ENCODE measurements around the gene C22orf31. TPM values are rescaled to one million over a fixed set of nuclear protein-coding genes. Genes with fewer than 3 reads are reported as not detected.

C22orf31 gene
- total RNA-seq, 1 experiment from 2014 or later, result not detected

DNA sequence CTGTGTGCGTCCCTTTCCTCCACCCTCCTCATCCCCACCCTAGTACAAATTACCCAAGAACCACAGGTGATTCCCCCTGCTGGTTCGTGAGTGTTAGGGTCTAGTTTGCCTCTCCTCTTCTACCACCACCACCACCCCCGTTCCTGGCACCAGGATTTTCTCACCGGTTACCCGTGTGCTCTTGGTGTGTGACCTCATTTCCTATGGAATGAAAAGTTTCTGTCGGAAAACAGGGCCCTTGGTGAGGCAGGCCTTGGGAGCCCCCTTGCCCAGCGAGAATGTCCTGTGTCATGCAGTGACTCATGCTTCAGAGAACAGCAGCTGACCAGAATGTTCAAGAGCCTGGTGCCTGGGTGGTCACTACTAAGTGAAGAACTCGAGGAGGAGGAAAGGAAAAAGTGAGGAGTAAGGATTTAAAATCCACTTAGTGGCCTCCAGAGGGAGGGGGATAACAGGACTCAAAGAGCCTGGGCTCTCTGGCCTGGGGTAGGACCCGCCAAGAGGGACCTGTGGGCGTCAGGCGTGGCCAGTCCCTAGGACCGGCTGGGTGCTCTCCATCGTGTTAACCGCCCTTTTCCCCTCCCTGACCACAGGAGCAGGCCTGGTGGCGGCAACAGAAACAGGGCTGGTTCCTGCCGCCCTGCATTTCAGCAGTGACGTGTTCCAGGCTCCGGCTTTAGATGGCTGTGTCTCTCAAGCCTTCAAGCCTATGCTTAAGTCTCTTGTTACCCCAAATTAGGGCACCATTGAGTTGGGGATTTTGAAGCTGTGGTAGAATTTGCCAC is 30.2 kb downstream of the C22orf31 start:
- Histone ChIP-seq H3K4me2 (ENCODE audit: low read depth, low read length, poor library complexity, severe bottlenecking) (no peak overlapping the region), H3K27ac (ENCODE audit: low read length) (no peak overlapping the region)
- no peak for DNase-seq

GRCh38 chr22:29030618-29031226 is 30.9 kb downstream of the C22orf31 start:
- Histone ChIP-seq H2AFZ (ENCODE audit: low read length) (no peak overlapping the region), H3K36me3 (ENCODE audit: insufficient read depth, low read length) (no peaks in the 10 kb centered on the region), H3K9me3 (ENCODE audit: low read length) (no peaks in the 10 kb centered on the region), H3K4me1 (ENCODE audit: low read length) (no peaks in the 10 kb centered on the region), H3K4me2 (ENCODE audit: low read depth, low read length, poor library complexity, severe bottlenecking) (no peak overlapping the region), H4K20me1 (ENCODE audit: insufficient read depth, low read depth, low read length) (no peaks in the 10 kb centered on the region), H3K9ac (ENCODE audit: low read length) (no peak overlapping the region), H3K9me2 (replicated peaks; ENCODE audit: insufficient read depth, low read length) (no peaks in the 10 kb centered on the region), H3K79me2 (ENCODE audit: low read length) (no peaks in the 10 kb centered on the region), H3K4me3 (ENCODE audit: low read length) (no peak overlapping the region), H3K27ac (ENCODE audit: low read length) (no peak overlapping the region), H3K27me3 (ENCODE audit: low read length) (no peaks in the 10 kb centered on the region)
- no peak for DNase-seq

More for the DNA sequence above, 30.2 kb downstream of the C22orf31 start:
- Histone ChIP-seq H3K36me3 (ENCODE audit: insufficient read depth, low read length) (no peaks in the 10 kb centered on the region), H3K9ac (ENCODE audit: low read length) (no peak overlapping the region), H3K9me2 (replicated peaks; ENCODE audit: insufficient read depth, low read length) (no peaks in the 10 kb centered on the region), H3K4me1 (ENCODE audit: low read length) (no peaks in the 10 kb centered on the region), H3K27me3 (ENCODE audit: low read length) (no peaks in the 10 kb centered on the region), H4K20me1 (ENCODE audit: insufficient read depth, low read depth, low read length) (no peaks in the 10 kb centered on the region), H3K79me2 (ENCODE audit: low read length) (no peaks in the 10 kb centered on the region), H2AFZ (ENCODE audit: low read length) (no peak overlapping the region), H3K4me3 (ENCODE audit: low read length) (no peak overlapping the region), H3K9me3 (ENCODE audit: low read length) (no peaks in the 10 kb centered on the region)

GRCh38 chr22:29030016-29030617 is 31.5 kb downstream of the C22orf31 start:
- Histone ChIP-seq H2AFZ (ENCODE audit: low read length) (no peak overlapping the region), H3K4me2 (ENCODE audit: low read depth, low read length, poor library complexity, severe bottlenecking) (no peak overlapping the region), H3K27ac (ENCODE audit: low read length) (no peak overlapping the region), H3K9me3 (ENCODE audit: low read length) (no peaks in the 10 kb centered on the region), H3K4me1 (ENCODE audit: low read length) (no peaks in the 10 kb centered on the region), H3K9ac (ENCODE audit: low read length) (no peak overlapping the region), H3K27me3 (ENCODE audit: low read length) (no peaks in the 10 kb centered on the region), H3K9me2 (replicated peaks; ENCODE audit: insufficient read depth, low read length) (no peaks in the 10 kb centered on the region), H4K20me1 (ENCODE audit: insufficient read depth, low read depth, low read length) (no peaks in the 10 kb centered on the region), H3K79me2 (ENCODE audit: low read length) (no peaks in the 10 kb centered on the region), H3K4me3 (ENCODE audit: low read length) (no peak overlapping the region), H3K36me3 (ENCODE audit: insufficient read depth, low read length) (no peaks in the 10 kb centered on the region)
- DNase-seq, result no peak

DNA sequence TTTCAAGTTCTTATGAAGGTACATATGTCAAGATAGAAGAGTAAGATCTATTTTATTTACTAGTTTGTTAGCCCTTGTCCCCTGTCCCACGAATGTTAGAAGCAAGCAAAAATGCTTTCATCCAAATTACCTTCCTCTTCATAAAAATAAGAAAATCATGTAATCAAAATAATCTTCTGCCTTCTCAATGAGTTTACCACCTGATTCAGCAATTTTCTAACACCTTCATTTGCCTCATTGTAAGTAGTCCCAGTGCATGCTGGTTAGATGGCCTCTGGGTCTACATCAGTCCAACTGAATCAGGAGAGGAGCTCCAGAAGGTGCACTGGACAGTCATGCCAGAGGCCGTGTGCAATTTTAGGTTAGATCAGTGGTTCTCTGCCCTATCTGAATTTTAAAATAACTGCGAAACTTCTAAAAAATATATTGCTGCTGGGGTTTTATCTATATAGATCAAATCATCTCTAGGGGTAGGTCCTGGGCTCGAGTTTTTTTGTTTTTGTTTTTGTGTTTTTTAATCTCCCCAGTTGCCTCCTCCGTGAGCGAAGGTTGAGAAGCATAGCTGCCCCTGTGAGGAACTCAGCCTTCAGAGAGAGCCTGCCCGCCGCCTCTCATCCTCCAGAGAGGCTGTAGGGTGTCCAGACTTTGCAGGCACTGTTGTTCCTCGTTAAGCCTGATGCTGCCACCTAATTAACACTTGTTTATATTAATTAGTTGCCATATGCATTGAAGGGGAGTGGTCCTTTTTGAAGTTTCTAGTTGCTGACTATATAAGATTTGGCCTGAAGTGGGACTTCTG is 32.2 kb downstream of the C22orf31 start:
- Histone ChIP-seq H3K4me1 (ENCODE audit: low read length) (no peaks in the 10 kb centered on the region), H3K4me3 (ENCODE audit: low read length) (no peak overlapping the region), H3K27me3 (ENCODE audit: low read length) (no peaks in the 10 kb centered on the region), H3K79me2 (ENCODE audit: low read length) (no peaks in the 10 kb centered on the region), H4K20me1 (ENCODE audit: insufficient read depth, low read depth, low read length) (no peaks in the 10 kb centered on the region), H3K36me3 (ENCODE audit: insufficient read depth, low read length) (no peaks in the 10 kb centered on the region), H3K9me3 (ENCODE audit: low read length) (no peaks in the 10 kb centered on the region), H3K27ac (ENCODE audit: low read length) (no peak overlapping the region), H3K9ac (ENCODE audit: low read length) (no peak overlapping the region), H3K4me2 (ENCODE audit: low read depth, low read length, poor library complexity, severe bottlenecking) (no peak overlapping the region), H3K9me2 (replicated peaks; ENCODE audit: insufficient read depth, low read length) (no peaks in the 10 kb centered on the region), H2AFZ (ENCODE audit: low read length) (no peak overlapping the region)
- DNase-seq, result no peak

DNA sequence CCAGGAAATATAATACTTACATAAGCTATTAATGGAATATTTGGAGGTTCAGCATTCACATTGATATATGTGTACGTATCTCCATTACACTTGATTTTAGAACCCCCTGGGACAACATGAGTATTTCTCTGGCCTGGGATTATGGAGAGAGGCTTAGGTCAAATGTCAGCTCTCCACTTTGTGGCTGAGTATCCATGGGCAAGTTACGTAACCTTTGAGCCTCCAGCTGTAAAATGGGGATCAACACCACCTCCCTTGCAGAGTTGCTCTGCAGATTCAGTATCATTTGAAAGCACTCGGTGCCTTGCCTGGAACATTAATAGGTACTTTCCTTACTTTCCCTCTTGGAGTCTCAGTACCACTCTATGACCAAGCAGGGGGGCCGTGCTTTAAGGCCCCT is 33.2 kb downstream of the C22orf31 start:
- no peaks in the 10 kb centered on the region for H3K4me1 ChIP-seq (ENCODE audit: low read length)
- H3K4me3 ChIP-seq (ENCODE audit: low read length), result no peak overlapping the region
- no peaks in the 10 kb centered on the region for H3K79me2 ChIP-seq (ENCODE audit: low read length)
- H3K9me2 ChIP-seq (replicated peaks; ENCODE audit: insufficient read depth, low read length), result no peaks in the 10 kb centered on the region
- no peak overlapping the region for H3K4me2 ChIP-seq (ENCODE audit: low read depth, low read length, poor library complexity, severe bottlenecking)
- H3K27me3 ChIP-seq (ENCODE audit: low read length), result no peaks in the 10 kb centered on the region
- no peaks in the 10 kb centered on the region for H3K9me3 ChIP-seq (ENCODE audit: low read length)
- no peaks in the 10 kb centered on the region for H4K20me1 ChIP-seq (ENCODE audit: insufficient read depth, low read depth, low read length)
- no peak for DNase-seq
- H3K36me3 ChIP-seq (ENCODE audit: insufficient read depth, low read length), result no peaks in the 10 kb centered on the region
- no peak overlapping the region for H3K9ac ChIP-seq (ENCODE audit: low read length)
- H3K27ac ChIP-seq (ENCODE audit: low read length), result no peak overlapping the region
- no peak overlapping the region for H2AFZ ChIP-seq (ENCODE audit: low read length)

DNA sequence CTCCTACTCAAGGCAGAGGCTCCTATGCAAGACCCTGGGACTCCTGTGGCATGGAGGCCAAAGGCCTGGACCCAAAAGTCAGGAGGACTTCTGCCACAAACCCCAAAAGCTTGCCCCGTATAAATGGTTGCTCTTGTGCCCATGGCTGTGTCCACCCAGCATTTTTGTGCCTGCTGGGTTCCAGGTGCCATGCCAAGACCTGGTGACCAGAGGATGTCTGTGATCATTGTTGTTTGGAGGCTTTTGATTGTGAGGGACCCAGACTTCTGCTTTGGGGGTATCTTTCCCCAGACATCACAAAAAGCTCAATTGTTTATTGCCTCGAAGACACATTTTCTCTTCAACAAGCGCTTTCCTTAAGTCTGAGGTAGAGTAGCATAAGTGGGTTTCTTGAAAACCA is 35.1 kb downstream of the C22orf31 start:
- Histone ChIP-seq H2AFZ (ENCODE audit: low read length) (no peak overlapping the region), H3K4me3 (ENCODE audit: low read length) (no peak overlapping the region), H3K27ac (ENCODE audit: low read length) (no peak overlapping the region), H3K4me2 (ENCODE audit: low read depth, low read length, poor library complexity, severe bottlenecking) (no peak overlapping the region), H3K9me2 (replicated peaks; ENCODE audit: insufficient read depth, low read length) (no peaks in the 10 kb centered on the region), H3K79me2 (ENCODE audit: low read length) (no peaks in the 10 kb centered on the region), H3K9ac (ENCODE audit: low read length) (no peak overlapping the region), H3K27me3 (ENCODE audit: low read length) (no peaks in the 10 kb centered on the region), H4K20me1 (ENCODE audit: insufficient read depth, low read depth, low read length) (no peaks in the 10 kb centered on the region), H3K4me1 (ENCODE audit: low read length) (no peaks in the 10 kb centered on the region), H3K36me3 (ENCODE audit: insufficient read depth, low read length) (no peaks in the 10 kb centered on the region), H3K9me3 (ENCODE audit: low read length) (no peaks in the 10 kb centered on the region)
- no peak for DNase-seq

GRCh38 chr22:29023172-29023796 is 38.3 kb downstream of the C22orf31 start:
- Histone ChIP-seq H3K36me3 (ENCODE audit: insufficient read depth, low read length) (no peaks in the 10 kb centered on the region), H3K79me2 (ENCODE audit: low read length) (no peaks in the 10 kb centered on the region), H3K9ac (ENCODE audit: low read length) (no peak overlapping the region), H3K4me3 (ENCODE audit: low read length) (no peak overlapping the region), H3K27me3 (ENCODE audit: low read length) (no peaks in the 10 kb centered on the region), H3K4me2 (ENCODE audit: low read depth, low read length, poor library complexity, severe bottlenecking) (no peak overlapping the region), H3K27ac (ENCODE audit: low read length) (no peak overlapping the region), H2AFZ (ENCODE audit: low read length) (no peak overlapping the region), H3K9me2 (replicated peaks; ENCODE audit: insufficient read depth, low read length) (no peaks in the 10 kb centered on the region), H4K20me1 (ENCODE audit: insufficient read depth, low read depth, low read length) (no peaks in the 10 kb centered on the region), H3K9me3 (ENCODE audit: low read length) (no peaks in the 10 kb centered on the region), H3K4me1 (ENCODE audit: low read length) (no peaks in the 10 kb centered on the region)
- DNase-seq, result peak; percentile 27
